ENCODE data around the gene MYO1D.

- TF ChIP-seq, protein P1, sequence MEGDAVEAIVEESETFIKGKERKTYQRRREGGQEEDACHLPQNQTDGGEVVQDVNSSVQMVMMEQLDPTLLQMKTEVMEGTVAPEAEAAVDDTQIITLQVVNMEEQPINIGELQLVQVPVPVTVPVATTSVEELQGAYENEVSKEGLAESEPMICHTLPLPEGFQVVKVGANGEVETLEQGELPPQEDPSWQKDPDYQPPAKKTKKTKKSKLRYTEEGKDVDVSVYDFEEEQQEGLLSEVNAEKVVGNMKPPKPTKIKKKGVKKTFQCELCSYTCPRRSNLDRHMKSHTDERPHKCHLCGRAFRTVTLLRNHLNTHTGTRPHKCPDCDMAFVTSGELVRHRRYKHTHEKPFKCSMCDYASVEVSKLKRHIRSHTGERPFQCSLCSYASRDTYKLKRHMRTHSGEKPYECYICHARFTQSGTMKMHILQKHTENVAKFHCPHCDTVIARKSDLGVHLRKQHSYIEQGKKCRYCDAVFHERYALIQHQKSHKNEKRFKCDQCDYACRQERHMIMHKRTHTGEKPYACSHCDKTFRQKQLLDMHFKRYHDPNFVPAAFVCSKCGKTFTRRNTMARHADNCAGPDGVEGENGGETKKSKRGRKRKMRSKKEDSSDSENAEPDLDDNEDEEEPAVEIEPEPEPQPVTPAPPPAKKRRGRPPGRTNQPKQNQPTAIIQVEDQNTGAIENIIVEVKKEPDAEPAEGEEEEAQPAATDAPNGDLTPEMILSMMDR (IDR thresholded peaks at IDR 0.05; ENCODE audit: low read depth, low read length), result no peak
- TF ChIP-seq EZH2phosphoT487 (IDR thresholded peaks at IDR 0.05; ENCODE audit: low read depth), result no peak
Measured at GRCh38 chr17:32463304-32463703, 413.6 kb downstream of the MYO1D start.

Data from OCI-LY3 (cell line).